Keratinocyte (primary cell): ENCODE measurements around the gene UTP15. TPM values are rescaled to one million over a fixed set of nuclear protein-coding genes. Genes with fewer than 3 reads are reported as not detected.

ENCODE experiments used
- DNase-seq: peaks from one replicate; pipeline ENCODE4 v3.0.0-alpha.2; 2011; ENCODE audit warnings: low read depth, missing footprints, low spot score
- FAIRE-seq: peaks from 2 replicates; lab custom pipeline; 2011; peaks lifted over from hg19 to GRCh38; lab: Jason Lieb, UNC
- H2AFZ ChIP-seq: 2 replicates; pipeline ENCODE4 v1.6.0; 2012; ENCODE audit warnings: low read length, control low read depth, inconsistent platforms; ENCODE audit not compliant: control insufficient read depth
- H3K27ac ChIP-seq: 2 replicates; pipeline ENCODE4 v1.5.1; 2011; ENCODE audit warnings: low read length; ENCODE audit not compliant: control insufficient read depth, insufficient read depth
- H3K27me3 ChIP-seq: 3 replicates; pipeline ENCODE4 v1.6.0; 2011; ENCODE audit warnings: low read length; ENCODE audit not compliant: control insufficient read depth, insufficient read depth; ENCODE audit errors: extremely low read depth
- H3K36me3 ChIP-seq, 2 experiments: 2 replicates in 1 of 2; 3 replicates in 1 of 2; pipeline ENCODE4 v1.5.1; 2011; ENCODE audit warnings: low read length in 2 of 2, mild to moderate bottlenecking in 1 of 2; ENCODE audit not compliant: control insufficient read depth in 2 of 2, insufficient read depth in 2 of 2; ENCODE audit errors: extremely low read depth in 1 of 2
- H3K4me1 ChIP-seq: 3 replicates; pipeline ENCODE4 v1.5.1; 2011; ENCODE audit warnings: low read length; ENCODE audit not compliant: control insufficient read depth, insufficient read depth; ENCODE audit errors: extremely low read depth
- H3K4me2 ChIP-seq: 3 replicates; pipeline ENCODE4 v1.6.0; 2011; ENCODE audit warnings: low read depth, low read length; ENCODE audit not compliant: control insufficient read depth, insufficient read depth; ENCODE audit errors: extremely low read depth
- H3K4me3 ChIP-seq, 3 experiments: fragments of 200-600 bp in 1 of 3; sonication (generic) in 1 of 3; 2 replicates in 2 of 3; 3 replicates in 1 of 3; pipeline ENCODE4 v1.5.1; 2011 to 2016; ENCODE audit warnings: low read length in 3 of 3, mild to moderate bottlenecking in 3 of 3, control low read depth in 2 of 3, inconsistent platforms in 1 of 3, low read depth in 1 of 3, mixed read lengths in 1 of 3, mixed run types in 1 of 3, moderate library complexity in 1 of 3; ENCODE audit not compliant: control insufficient read depth in 2 of 3, insufficient read depth in 2 of 3; ENCODE audit errors: extremely low read depth in 1 of 3
- H3K79me2 ChIP-seq: 2 replicates; pipeline ENCODE4 v1.6.0; 2012; ENCODE audit warnings: low read length; ENCODE audit not compliant: control insufficient read depth, insufficient read depth
- H3K9ac ChIP-seq: 3 replicates; pipeline ENCODE4 v1.6.0; 2011; ENCODE audit warnings: low read length; ENCODE audit not compliant: control insufficient read depth, insufficient read depth; ENCODE audit errors: extremely low read depth
- H3K9me1 ChIP-seq: 3 replicates; pipeline ENCODE4 v1.6.0; 2011; ENCODE audit warnings: low read length; ENCODE audit not compliant: control insufficient read depth, insufficient read depth; ENCODE audit errors: extremely low read depth
- H3K9me3 ChIP-seq: 2 replicates; pipeline ENCODE4 v1.5.1; 2012; ENCODE audit warnings: low read depth, low read length; ENCODE audit not compliant: control insufficient read depth
- H4K20me1 ChIP-seq: 3 replicates; pipeline ENCODE4 v1.6.0; 2011; ENCODE audit warnings: low read length; ENCODE audit not compliant: control insufficient read depth, insufficient read depth; ENCODE audit errors: extremely low read depth
- CTCF ChIP-seq, 3 experiments: IDR thresholded peaks in 1 of 3; conservative IDR thresholded peaks in 1 of 3; optimal IDR thresholded peaks in 1 of 3; 2 replicates in 2 of 3; 3 replicates in 1 of 3; pipeline versions ENCODE3 to v1.5.1; 2011; ENCODE audit warnings: low read length in 3 of 3, mild to moderate bottlenecking in 3 of 3, moderate library complexity in 2 of 3, control low read depth in 1 of 3, inconsistent platforms in 1 of 3; ENCODE audit not compliant: insufficient read depth in 2 of 3; ENCODE audit errors: extremely low read depth in 1 of 3
- EZH2 ChIP-seq: IDR thresholded peaks from one replicate; pipeline ENCODE4 v1.6.1; 2012; ENCODE audit warnings: inconsistent platforms, mild to moderate bottlenecking, low read length, moderate library complexity
- dilution Hi-C: fragments of 300-500 bp; cut with MboI; formaldehyde crosslinking; loops from one replicate; pipeline ENCODE4 v1.7.0; 2020; ENCODE audit warnings: low sequenced_read_pairs; ENCODE audit not compliant: extremely low pct_ligation_motif_present
- polyA plus RNA-seq, 5 experiments: library from polyadenylated mRNA; depleted of rRNA in 3 of 5; stranded (reverse) in 3 of 5; stranded (forward) in 1 of 5; unstranded in 1 of 5; fragments of >200 nt; gene quantifications; 1 replicate in 1 of 5; 2 replicates in 3 of 5; 3 replicates in 1 of 5; pipeline versions ENCODE4 v1.2.1 to v1.2.3, GENCODE V29; 2011 to 2012; ENCODE audit warnings: missing spikeins in 2 of 5, low read depth in 1 of 5, low replicate concordance in 1 of 5

The UTP15 gene
- polyA plus RNA-seq, 1 donor (not counting 4 experiments of a cell fraction or from before 2014, with no cell fraction given): 28.3 TPM

- Histone ChIP-seq H3K79me2 (no peaks in the 10 kb centered on the region), H3K36me3 (no peaks in the 10 kb centered on the region), H3K4me2 (no peak overlapping the region), H3K9me1 (no peaks in the 10 kb centered on the region), H3K4me1 (peaks cover 7% of the 10 kb centered on the region), H2AFZ (no peak overlapping the region), H3K4me3 (no peak overlapping the region), H3K9me3 (no peaks in the 10 kb centered on the region), H3K27me3 (no peaks in the 10 kb centered on the region), H3K9ac (no peak overlapping the region), H4K20me1 (no peaks in the 10 kb centered on the region), H3K27ac (no peak overlapping the region)
- DNase-seq (no peak), FAIRE-seq (no peak)
- dilution Hi-C loops: no loop called here
- no peak for TF ChIP-seq EZH2
- TF ChIP-seq CTCF (optimal IDR thresholded peaks at IDR 0.05 in 1 of 3, IDR thresholded peaks at IDR 0.05 in 1 of 3, conservative IDR thresholded peaks at IDR 0.05 in 1 of 3; ENCODE audit: extremely low read depth in 1 of 3, insufficient read depth in 2 of 3, low read length in 3 of 3): no peak
These were observed 36.5 kb upstream of the UTP15 start for GRCh38 chr5:73529081-73529480.

GRCh38 chr5:73531356-73531755, 34.2 kb upstream of the UTP15 start:
- TF ChIP-seq CTCF (optimal IDR thresholded peaks at IDR 0.05 in 1 of 3, IDR thresholded peaks at IDR 0.05 in 1 of 3, conservative IDR thresholded peaks at IDR 0.05 in 1 of 3; ENCODE audit: extremely low read depth in 1 of 3, insufficient read depth in 2 of 3, low read length in 3 of 3) (no peak), EZH2 (no peak)
- H3K27me3 ChIP-seq: no peaks in the 10 kb centered on the region
- DNase-seq: no peak
- H3K4me1 ChIP-seq: peaks cover 7% of the 10 kb centered on the region
- H3K36me3 ChIP-seq: no peaks in the 10 kb centered on the region
- H3K9me3 ChIP-seq: no peaks in the 10 kb centered on the region
- H3K79me2 ChIP-seq: no peaks in the 10 kb centered on the region
- no peak overlapping the region for H3K9ac ChIP-seq
- no peak for FAIRE-seq
- dilution Hi-C loops: no loop called here
- H3K4me3 ChIP-seq: no peak overlapping the region
- no peaks in the 10 kb centered on the region for H3K9me1 ChIP-seq
- H4K20me1 ChIP-seq: no peaks in the 10 kb centered on the region
- no peak overlapping the region for H3K27ac ChIP-seq
- H3K4me2 ChIP-seq: no peak overlapping the region
- H2AFZ ChIP-seq: no peak overlapping the region
